Upper lobe of left lung (tissue), 4 donors: ENCODE results near the gene IPO5.

ENCODE experiments used
- CTCF ChIP-seq, 6 experiments: fragments of 450-650 bp in 4 of 6; fragments of 200-600 bp in 2 of 6; sonication (generic) in 2 of 6; IDR thresholded peaks; one replicate each; pipeline ENCODE4 v1.5.1; 2016 to 2019; ENCODE audit warnings: antibody characterized with exemption in 6 of 6
- POLR2A ChIP-seq, 4 donors: fragments of 450-650 bp; IDR thresholded peaks; one replicate each; pipeline ENCODE4 v1.5.1; 2016 to 2017; ENCODE audit warnings: antibody characterized with exemption in 4 of 4, mild to moderate bottlenecking in 2 of 4

DNA sequence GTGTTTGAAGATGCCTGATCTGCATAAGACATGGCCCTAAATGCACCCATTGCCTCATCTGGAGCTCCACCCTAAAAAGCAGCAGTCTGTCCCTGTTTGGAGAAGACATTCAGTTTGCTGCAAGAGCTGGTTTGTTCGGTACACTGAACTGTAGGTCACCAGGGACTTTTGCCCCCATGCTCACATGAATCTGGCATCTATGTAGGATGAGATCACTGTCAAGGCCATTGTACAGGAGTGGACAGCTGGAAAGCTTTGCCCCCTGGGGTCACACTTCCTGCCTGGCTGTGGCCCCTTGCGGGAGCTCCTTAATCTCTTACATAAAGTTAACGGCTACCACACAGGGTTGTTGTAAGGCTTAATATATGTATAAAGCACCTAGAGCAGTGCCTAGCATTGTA lies 73.0 kb downstream of the IPO5 start:
- TF ChIP-seq POLR2A (IDR thresholded peaks at IDR 0.05): no peak
- no peak for TF ChIP-seq CTCF (IDR thresholded peaks at IDR 0.05)
